DOHH2 (cell line): Measurements from ENCODE around the gene SLC16A8.

Source experiments
- H3F3A ChIP-seq: fragments of 200-600 bp; sonication (generic), shearing (Covaris generic); 2 replicates; pipeline ENCODE4 v1.6.0; 2016; ENCODE audit warnings: antibody characterized with exemption, mild to moderate bottlenecking; ENCODE audit not compliant: control insufficient read depth, insufficient read depth
- H3K27ac ChIP-seq: fragments of 200-600 bp; sonication (generic); 2 replicates; pipeline ENCODE4 v1.5.1; 2014; ENCODE audit warnings: low read depth, mild to moderate bottlenecking, low read length, moderate library complexity
- H3K27me3 ChIP-seq: fragments of 200-600 bp; sonication (generic); 2 replicates; pipeline ENCODE4 v1.6.1; 2014; ENCODE audit warnings: mild to moderate bottlenecking, low read length, mixed read lengths; ENCODE audit not compliant: control insufficient read depth
- H3K36me3 ChIP-seq: fragments of 200-600 bp; sonication (generic); 2 replicates; pipeline ENCODE4 v1.6.1; 2014; ENCODE audit warnings: mild to moderate bottlenecking, low read length, moderate library complexity, mixed read lengths; ENCODE audit not compliant: control insufficient read depth
- H3K4me1 ChIP-seq: fragments of 200-600 bp; sonication (generic); 2 replicates; pipeline ENCODE4 v1.6.1; 2014; ENCODE audit warnings: mild to moderate bottlenecking, low read length, mixed read lengths; ENCODE audit not compliant: control insufficient read depth
- H3K4me2 ChIP-seq: fragments of 200-600 bp; sonication (generic); 2 replicates; pipeline ENCODE4 v1.6.0; 2014; ENCODE audit warnings: mild to moderate bottlenecking, low read length, moderate library complexity
- H3K4me3 ChIP-seq: fragments of 200-600 bp; sonication (generic); 2 replicates; pipeline ENCODE4 v1.5.1; 2014; ENCODE audit warnings: mild to moderate bottlenecking, low read length, mixed read lengths
- H3K79me2 ChIP-seq: fragments of 200-600 bp; sonication (generic); 2 replicates; pipeline ENCODE4 v1.6.1; 2014; ENCODE audit warnings: mild to moderate bottlenecking, low read length, mixed read lengths; ENCODE audit not compliant: control insufficient read depth
- H3K9me2 ChIP-seq: fragments of 200-600 bp; sonication (generic); replicated peaks from 2 replicates; pipeline ENCODE4 v1.6.1; 2014; ENCODE audit warnings: mild to moderate bottlenecking, low read length, mixed read lengths; ENCODE audit not compliant: control insufficient read depth
- H3K9me3 ChIP-seq: fragments of 200-600 bp; sonication (generic); 2 replicates; pipeline ENCODE4 v1.6.1; 2014; ENCODE audit warnings: antibody characterized with exemption, low read length, mixed read lengths; ENCODE audit not compliant: control insufficient read depth, insufficient read depth
- H4K20me1 ChIP-seq: fragments of 200-600 bp; sonication (generic); 2 replicates; pipeline ENCODE4 v1.6.0; 2014; ENCODE audit warnings: low read depth, mild to moderate bottlenecking, antibody characterized with exemption, low read length, moderate library complexity; ENCODE audit not compliant: control insufficient read depth, insufficient read depth
- CTCF ChIP-seq: fragments of 200-600 bp; sonication (generic); IDR thresholded peaks from one replicate; pipeline ENCODE4 v1.5.1; 2014; ENCODE audit warnings: antibody characterized with exemption, mild to moderate bottlenecking, low read depth, low read length; ENCODE audit not compliant: poor library complexity, severe bottlenecking
- EZH2phosphoT487 ChIP-seq: fragments of 200-600 bp; sonication (generic); IDR thresholded peaks from 2 replicates; pipeline ENCODE4 v1.6.1; 2017; ENCODE audit warnings: borderline replicate concordance, mild to moderate bottlenecking, antibody characterized with exemption, low read length, moderate library complexity, mixed read lengths

The SLC16A8 gene

GRCh38 chr22:38082986-38083710, 836 bp downstream of the SLC16A8 start:
- Histone ChIP-seq H3K9me3 (no peaks in the 10 kb centered on the region), H3K36me3 (no peaks in the 10 kb centered on the region), H3K4me3 (no peak overlapping the region), H3K9me2 (no peaks in the 10 kb centered on the region), H4K20me1 (no peaks in the 10 kb centered on the region), H3K79me2 (no peaks in the 10 kb centered on the region), H3K4me2 (no peak overlapping the region), H3K27ac (no peak overlapping the region), H3K27me3 (peaks cover 17% of the 10 kb centered on the region), H3F3A (no peaks in the 10 kb centered on the region), H3K4me1 (no peaks in the 10 kb centered on the region)
- TF ChIP-seq CTCF, result no peak
- TF ChIP-seq EZH2phosphoT487, result no peak

GRCh38 chr22:38081941-38082828, 1.8 kb downstream of the SLC16A8 start:
- H3K4me1 ChIP-seq, result no peaks in the 10 kb centered on the region
- H3F3A ChIP-seq, result no peaks in the 10 kb centered on the region
- no peaks in the 10 kb centered on the region for H3K36me3 ChIP-seq
- no peaks in the 10 kb centered on the region for H3K9me2 ChIP-seq
- no peak overlapping the region for H3K4me2 ChIP-seq
- H3K27me3 ChIP-seq, result peaks cover 17% of the 10 kb centered on the region
- H3K79me2 ChIP-seq, result no peaks in the 10 kb centered on the region
- H4K20me1 ChIP-seq, result no peaks in the 10 kb centered on the region
- no peaks in the 10 kb centered on the region for H3K9me3 ChIP-seq
- no peak for TF ChIP-seq EZH2phosphoT487
- TF ChIP-seq CTCF, result no peak
- no peak overlapping the region for H3K27ac ChIP-seq
- H3K4me3 ChIP-seq, result no peak overlapping the region

- no peaks in the 10 kb centered on the region for H3K36me3 ChIP-seq
- H4K20me1 ChIP-seq, result no peaks in the 10 kb centered on the region
- H3K27me3 ChIP-seq, result peaks cover 17% of the 10 kb centered on the region
- H3K79me2 ChIP-seq, result no peaks in the 10 kb centered on the region
- H3K9me2 ChIP-seq, result no peaks in the 10 kb centered on the region
- no peak overlapping the region for H3K4me2 ChIP-seq
- no peak overlapping the region for H3K4me3 ChIP-seq
- H3K4me1 ChIP-seq, result no peaks in the 10 kb centered on the region
- H3K9me3 ChIP-seq, result no peaks in the 10 kb centered on the region
- no peak overlapping the region for H3K27ac ChIP-seq
- no peaks in the 10 kb centered on the region for H3F3A ChIP-seq
- TF ChIP-seq CTCF, result no peak
- TF ChIP-seq EZH2phosphoT487, result no peak; the same call in 1 of the 2 replicates
Measured at GRCh38 chr22:38081636-38081940, 2.4 kb downstream of the SLC16A8 start.
